KMS-11 (cell line): ENCODE data around the gene PLA2G15.
A peak's percentile ranks its signal among the peaks of the same experiment; 100 is the strongest.

Experiments used
- H2AFZ ChIP-seq: fragments of 200-600 bp; sonication (generic); 2 replicates; pipeline ENCODE4 v1.6.1; 2016; ENCODE audit warnings: antibody characterized with exemption, mixed run types, low read depth
- H3K27ac ChIP-seq: fragments of 200-600 bp; sonication (generic); 2 replicates; pipeline ENCODE4 v1.6.1; 2016; ENCODE audit warnings: mild to moderate bottlenecking, mixed run types
- H3K27me3 ChIP-seq: fragments of 200-600 bp; sonication (generic); 2 replicates; pipeline ENCODE4 v1.6.1; 2017; ENCODE audit warnings: mild to moderate bottlenecking, low read depth, mixed run types, moderate library complexity; ENCODE audit not compliant: insufficient read depth
- H3K36me3 ChIP-seq: fragments of 200-600 bp; sonication (generic); 2 replicates; pipeline ENCODE4 v1.6.1; 2017; ENCODE audit warnings: mild to moderate bottlenecking, mixed run types; ENCODE audit not compliant: insufficient read depth
- H3K4me1 ChIP-seq: fragments of 200-600 bp; sonication (generic); 2 replicates; pipeline ENCODE4 v1.6.1; 2016; ENCODE audit warnings: mild to moderate bottlenecking, low read depth, mixed run types; ENCODE audit not compliant: poor library complexity, severe bottlenecking
- H3K4me2 ChIP-seq: fragments of 200-600 bp; sonication (generic); 2 replicates; pipeline ENCODE4 v1.7.0; 2016; ENCODE audit warnings: mild to moderate bottlenecking, mixed run types
- H3K4me3 ChIP-seq: fragments of 200-600 bp; sonication (generic); IDR thresholded peaks from 2 replicates; pipeline ENCODE4 v1.6.1; 2017; ENCODE audit warnings: low read depth, low read length, mixed read lengths; ENCODE audit not compliant: insufficient read depth
- H3K79me2 ChIP-seq: fragments of 200-600 bp; sonication (generic); 2 replicates; pipeline ENCODE4 v1.6.1; 2016; ENCODE audit warnings: low read depth, mixed run types; ENCODE audit not compliant: insufficient read depth
- H3K9ac ChIP-seq: fragments of 200-600 bp; sonication (generic); 2 replicates; pipeline ENCODE4 v1.6.1; 2016; ENCODE audit warnings: mild to moderate bottlenecking, mixed run types
- H4K20me1 ChIP-seq: fragments of 200-600 bp; sonication (generic); 2 replicates; pipeline ENCODE4 v1.6.1; 2016; ENCODE audit warnings: mild to moderate bottlenecking, mixed run types; ENCODE audit not compliant: insufficient read depth
- TF ChIP-seq, protein P1 (sequence below): fragments of 200-600 bp; sonication (generic); conservative IDR thresholded peaks from 2 replicates; pipeline ENCODE4 v1.6.1; 2017; ENCODE audit warnings: low read depth, mild to moderate bottlenecking, antibody characterized with exemption, low read length, moderate library complexity, mixed read lengths

Gene PLA2G15

DNA sequence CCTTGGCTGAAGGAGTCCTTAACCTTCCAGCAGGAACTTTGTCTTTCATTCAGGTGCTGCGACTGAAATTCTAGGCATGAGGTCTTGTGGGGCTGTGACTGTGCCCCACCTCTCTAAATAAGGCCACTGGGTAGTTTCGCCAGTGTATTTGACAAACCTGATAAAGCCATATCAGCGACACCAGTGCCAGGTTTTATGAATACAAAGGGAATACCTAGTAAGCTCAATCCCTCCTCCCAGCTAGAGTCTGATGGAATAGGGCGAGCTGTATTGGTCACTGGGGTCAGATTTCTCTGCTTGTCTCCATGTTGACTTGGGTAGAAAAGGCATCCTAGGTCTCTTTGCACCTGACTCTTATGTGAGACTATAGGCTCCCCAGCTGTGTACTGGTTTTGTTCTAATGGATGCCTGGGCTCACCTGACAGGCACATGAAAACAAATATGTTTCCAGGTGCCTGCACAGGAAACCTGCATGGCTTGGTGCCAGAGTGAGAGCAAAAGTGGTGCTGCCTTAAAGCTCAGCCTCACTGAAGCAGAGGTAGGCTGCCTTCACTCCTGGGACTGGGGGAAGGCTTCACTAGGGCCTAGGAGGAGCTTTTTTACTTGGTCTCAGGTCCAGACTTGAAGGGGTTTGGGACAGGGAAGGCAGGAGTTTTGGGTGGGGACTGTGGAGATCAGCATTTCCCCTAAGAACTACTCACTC is 27.5 kb downstream of the PLA2G15 start:
- Histone ChIP-seq H3K27me3 (no peaks in the 10 kb centered on the region), H3K4me1 (peaks cover 76% of the 10 kb centered on the region), H3K27ac (peak overlapping the region; percentile 18; the same call in 1 of the 2 replicates), H3K9ac (no peak overlapping the region), H3K79me2 (peaks cover 71% of the 10 kb centered on the region), H4K20me1 (peaks cover 27% of the 10 kb centered on the region), H2AFZ (no peak overlapping the region), H3K36me3 (peaks cover 3% of the 10 kb centered on the region; the same call in 1 of the 2 replicates), H3K4me2 (peak overlapping the region; percentile 2; the same call in 1 of the 2 replicates), H3K4me3 (no peak overlapping the region)
- TF ChIP-seq, protein P1, sequence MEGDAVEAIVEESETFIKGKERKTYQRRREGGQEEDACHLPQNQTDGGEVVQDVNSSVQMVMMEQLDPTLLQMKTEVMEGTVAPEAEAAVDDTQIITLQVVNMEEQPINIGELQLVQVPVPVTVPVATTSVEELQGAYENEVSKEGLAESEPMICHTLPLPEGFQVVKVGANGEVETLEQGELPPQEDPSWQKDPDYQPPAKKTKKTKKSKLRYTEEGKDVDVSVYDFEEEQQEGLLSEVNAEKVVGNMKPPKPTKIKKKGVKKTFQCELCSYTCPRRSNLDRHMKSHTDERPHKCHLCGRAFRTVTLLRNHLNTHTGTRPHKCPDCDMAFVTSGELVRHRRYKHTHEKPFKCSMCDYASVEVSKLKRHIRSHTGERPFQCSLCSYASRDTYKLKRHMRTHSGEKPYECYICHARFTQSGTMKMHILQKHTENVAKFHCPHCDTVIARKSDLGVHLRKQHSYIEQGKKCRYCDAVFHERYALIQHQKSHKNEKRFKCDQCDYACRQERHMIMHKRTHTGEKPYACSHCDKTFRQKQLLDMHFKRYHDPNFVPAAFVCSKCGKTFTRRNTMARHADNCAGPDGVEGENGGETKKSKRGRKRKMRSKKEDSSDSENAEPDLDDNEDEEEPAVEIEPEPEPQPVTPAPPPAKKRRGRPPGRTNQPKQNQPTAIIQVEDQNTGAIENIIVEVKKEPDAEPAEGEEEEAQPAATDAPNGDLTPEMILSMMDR = no peak

DNA sequence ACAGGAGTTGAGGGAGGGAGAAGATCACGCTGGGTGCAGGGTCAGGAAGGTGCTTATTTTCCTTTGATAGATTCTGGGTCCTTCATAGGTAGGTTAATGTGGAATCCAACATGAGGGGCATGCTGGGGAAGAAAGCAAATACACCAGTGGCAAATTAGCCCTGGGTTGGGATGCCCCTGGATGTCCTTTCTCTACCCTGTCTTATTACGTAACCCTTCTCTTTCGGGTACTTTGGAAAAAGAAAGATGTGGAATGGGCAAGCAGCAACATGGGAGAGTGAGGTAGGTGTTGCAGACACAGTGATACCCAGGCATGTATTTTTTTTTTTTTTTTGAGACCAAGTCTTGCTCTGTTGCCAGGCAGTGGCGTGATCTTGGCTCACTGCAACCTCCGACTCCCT is 28.3 kb downstream of the PLA2G15 start:
- Histone ChIP-seq H3K4me2 (no peak overlapping the region), H3K36me3 (peaks cover 3% of the 10 kb centered on the region; the same call in 1 of the 2 replicates), H3K27ac (no peak overlapping the region), H4K20me1 (peaks cover 22% of the 10 kb centered on the region), H3K4me1 (peaks cover 68% of the 10 kb centered on the region), H3K9ac (no peak overlapping the region), H3K79me2 (peaks cover 63% of the 10 kb centered on the region), H3K27me3 (no peaks in the 10 kb centered on the region), H2AFZ (no peak overlapping the region), H3K4me3 (no peak overlapping the region)
- TF ChIP-seq, protein P1 = no peak

DNA sequence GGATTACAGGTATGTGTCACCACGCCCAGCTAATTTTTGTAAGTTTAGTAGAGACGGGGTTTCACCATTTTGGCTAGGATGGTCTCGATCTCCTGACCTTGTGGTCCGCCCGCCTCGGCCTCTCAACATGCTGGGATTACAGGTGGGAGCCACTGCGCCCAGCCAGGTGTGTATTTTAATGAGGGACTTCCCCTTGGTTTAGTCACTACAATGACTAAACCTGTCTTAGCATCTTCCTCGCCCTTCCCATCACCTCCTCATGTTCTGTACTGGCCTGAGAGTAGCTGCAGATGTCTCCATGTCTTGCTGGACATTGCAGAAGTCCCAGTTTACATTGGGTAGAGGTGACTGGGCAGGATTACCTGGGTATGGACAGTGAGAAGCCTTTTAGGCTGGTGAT is 28.7 kb downstream of the PLA2G15 start:
- Histone ChIP-seq H3K9ac (no peak overlapping the region; the same call in 1 of the 2 replicates), H3K4me1 (peaks cover 67% of the 10 kb centered on the region), H3K36me3 (peaks cover 3% of the 10 kb centered on the region; the same call in 1 of the 2 replicates), H3K27me3 (no peaks in the 10 kb centered on the region), H2AFZ (no peak overlapping the region), H3K79me2 (peaks cover 58% of the 10 kb centered on the region), H3K4me2 (no peak overlapping the region), H3K4me3 (no peak overlapping the region), H3K27ac (no peak overlapping the region), H4K20me1 (peaks cover 22% of the 10 kb centered on the region)
- TF ChIP-seq, protein P1 = no peak

DNA sequence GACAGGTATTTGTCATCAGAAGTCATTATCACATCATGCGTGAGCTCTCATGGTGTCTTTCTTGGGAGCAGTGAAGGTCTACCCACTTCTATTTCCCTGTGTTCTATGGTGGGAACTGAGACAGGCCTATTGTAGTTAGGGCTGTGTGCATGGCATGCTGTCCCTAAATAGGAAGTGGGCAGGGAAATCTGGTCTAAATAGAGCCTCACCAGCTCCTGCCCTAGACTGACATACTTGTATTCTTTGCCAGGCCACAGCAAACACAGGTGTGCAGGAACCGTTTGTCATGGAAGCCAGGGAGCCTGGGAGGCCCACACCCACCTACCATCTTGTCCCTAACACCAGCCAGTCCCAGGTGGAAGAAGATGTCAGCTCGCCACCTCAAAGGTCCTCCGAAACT is 29.3 kb downstream of the PLA2G15 start:
- H3K27ac ChIP-seq = no peak overlapping the region
- H3K4me1 ChIP-seq = peaks cover 61% of the 10 kb centered on the region
- H3K9ac ChIP-seq = no peak overlapping the region; the same call in 1 of the 2 replicates
- H3K4me2 ChIP-seq = no peak overlapping the region
- peaks cover 3% of the 10 kb centered on the region; the same call in 1 of the 2 replicates for H3K36me3 ChIP-seq
- peaks cover 57% of the 10 kb centered on the region for H3K79me2 ChIP-seq
- no peak overlapping the region for H2AFZ ChIP-seq
- no peaks in the 10 kb centered on the region for H3K27me3 ChIP-seq
- TF ChIP-seq, protein P1 = no peak
- no peak overlapping the region for H3K4me3 ChIP-seq
- peaks cover 17% of the 10 kb centered on the region; the same call in 1 of the 2 replicates for H4K20me1 ChIP-seq
